ENCODE results near the gene OTULINL.
A peak's percentile ranks its signal among the peaks of the same experiment; 100 is the strongest.

OTULINL gene

GRCh38 chr5:14617441-14617840, 35.8 kb downstream of the OTULINL start:
- Mint-ChIP-seq H3K27ac (ENCODE audit: low read depth) (no peak overlapping the region), H3K4me1 (no peaks in the 10 kb centered on the region), H3K36me3 (ENCODE audit: insufficient read depth) (peaks cover 26% of the 10 kb centered on the region), H3K9me3 (peaks cover 9% of the 10 kb centered on the region), H3K27me3 (no peaks in the 10 kb centered on the region), H3K4me3 (no peak overlapping the region)
- ATAC-seq (replicated peaks; ENCODE audit: extremely low read depth, poor library complexity, severe bottlenecking) (no peak), DNase-seq (ENCODE audit: low spot score in 2 of 2) (no peak)

- no peak overlapping the region for H3K27ac Mint-ChIP-seq (ENCODE audit: low read depth)
- no peak overlapping the region for H3K4me3 Mint-ChIP-seq
- DNase-seq (ENCODE audit: low spot score in 2 of 2) (no peak), ATAC-seq (replicated peaks; ENCODE audit: extremely low read depth, poor library complexity, severe bottlenecking) (no peak)
- no peaks in the 10 kb centered on the region for H3K4me1 Mint-ChIP-seq
- H3K27me3 Mint-ChIP-seq, result no peaks in the 10 kb centered on the region
- H3K9me3 Mint-ChIP-seq, result peaks cover 5% of the 10 kb centered on the region
- no peaks in the 10 kb centered on the region for H3K36me3 Mint-ChIP-seq (ENCODE audit: insufficient read depth)
Measured at GRCh38 chr5:14627270-14627669, 45.7 kb downstream of the OTULINL start.

DNA sequence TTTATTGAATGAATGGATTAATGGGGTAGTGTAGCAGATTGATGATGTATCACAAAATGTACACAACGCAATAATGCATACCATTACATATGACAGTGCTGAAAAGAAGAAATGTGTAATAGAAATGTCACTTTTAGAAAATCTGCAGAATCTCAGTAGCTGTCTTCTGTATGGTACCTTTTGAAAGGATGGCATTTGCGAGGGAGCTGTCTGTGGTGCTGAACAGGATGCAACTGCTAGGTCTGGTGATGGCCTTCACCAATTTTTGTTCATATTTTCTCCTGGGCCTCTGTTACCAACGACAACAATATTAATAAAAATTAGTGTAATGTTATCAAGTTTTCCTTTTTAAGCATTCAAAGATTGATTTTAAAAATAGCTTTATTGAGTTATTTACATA, 46.8 kb downstream of the OTULINL start:
- Mint-ChIP-seq H3K4me1 (no peaks in the 10 kb centered on the region), H3K27ac (ENCODE audit: low read depth) (no peak overlapping the region), H3K9me3 (peaks cover 5% of the 10 kb centered on the region), H3K4me3 (no peak overlapping the region), H3K27me3 (no peaks in the 10 kb centered on the region), H3K36me3 (ENCODE audit: insufficient read depth) (no peaks in the 10 kb centered on the region)
- DNase-seq (ENCODE audit: low spot score in 2 of 2) (peak in 1 of 2 donors; percentile 22), ATAC-seq (replicated peaks; ENCODE audit: extremely low read depth, poor library complexity, severe bottlenecking) (no peak)

- Mint-ChIP-seq H3K9me3 (peaks cover 5% of the 10 kb centered on the region), H3K36me3 (ENCODE audit: insufficient read depth) (no peaks in the 10 kb centered on the region), H3K4me1 (peaks cover 6% of the 10 kb centered on the region), H3K27ac (ENCODE audit: low read depth) (no peak overlapping the region), H3K4me3 (no peak overlapping the region), H3K27me3 (no peaks in the 10 kb centered on the region)
- DNase-seq (ENCODE audit: low spot score in 2 of 2) (no peak), ATAC-seq (replicated peaks; ENCODE audit: extremely low read depth, poor library complexity, severe bottlenecking) (no peak)
Measured at GRCh38 chr5:14630671-14631070, 49.1 kb downstream of the OTULINL start.

DNA sequence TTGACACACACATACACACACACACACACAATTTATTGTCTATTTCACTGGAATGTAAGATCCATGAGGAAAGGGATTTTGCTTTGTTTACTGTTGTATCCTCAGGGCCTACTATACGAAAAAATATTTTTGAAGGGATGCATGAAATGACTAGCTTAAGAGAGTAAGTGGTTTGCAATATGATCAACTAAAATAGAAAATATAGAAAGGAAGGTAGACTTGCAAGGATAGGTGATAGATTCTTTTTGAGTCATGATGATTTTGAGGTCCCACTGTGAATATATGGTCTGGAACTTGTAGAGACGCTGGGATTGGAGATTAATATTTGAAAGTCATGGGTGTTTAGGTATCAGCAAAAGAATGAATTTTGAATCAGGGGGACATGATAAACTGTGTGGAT, 54.1 kb downstream of the OTULINL start:
- H3K27me3 Mint-ChIP-seq, result peaks cover 9% of the 10 kb centered on the region
- peaks cover 7% of the 10 kb centered on the region for H3K4me1 Mint-ChIP-seq
- DNase-seq (ENCODE audit: low spot score in 2 of 2) (no peak), ATAC-seq (replicated peaks; ENCODE audit: extremely low read depth, poor library complexity, severe bottlenecking) (no peak)
- H3K9me3 Mint-ChIP-seq, result no peaks in the 10 kb centered on the region
- H3K4me3 Mint-ChIP-seq, result no peak overlapping the region
- no peak overlapping the region for H3K27ac Mint-ChIP-seq (ENCODE audit: low read depth)
- no peaks in the 10 kb centered on the region for H3K36me3 Mint-ChIP-seq (ENCODE audit: insufficient read depth)

- DNase-seq (ENCODE audit: low spot score in 2 of 2) (no peak), ATAC-seq (replicated peaks; ENCODE audit: extremely low read depth, poor library complexity, severe bottlenecking) (no peak)
- Mint-ChIP-seq H3K27ac (ENCODE audit: low read depth) (no peak overlapping the region), H3K4me3 (no peak overlapping the region), H3K27me3 (peaks cover 38% of the 10 kb centered on the region), H3K9me3 (no peaks in the 10 kb centered on the region), H3K4me1 (peaks cover under 1% of the 10 kb centered on the region), H3K36me3 (ENCODE audit: insufficient read depth) (no peaks in the 10 kb centered on the region)
Measured at GRCh38 chr5:14640765-14641164, 59.2 kb downstream of the OTULINL start.

- H3K36me3 Mint-ChIP-seq (ENCODE audit: insufficient read depth), result no peaks in the 10 kb centered on the region
- peaks cover 55% of the 10 kb centered on the region for H3K27me3 Mint-ChIP-seq
- no peak overlapping the region for H3K4me3 Mint-ChIP-seq
- no peak overlapping the region for H3K27ac Mint-ChIP-seq (ENCODE audit: low read depth)
- peaks cover 5% of the 10 kb centered on the region for H3K4me1 Mint-ChIP-seq
- ATAC-seq (replicated peaks; ENCODE audit: extremely low read depth, poor library complexity, severe bottlenecking) (no peak), DNase-seq (ENCODE audit: low spot score in 2 of 2) (no peak)
- no peaks in the 10 kb centered on the region for H3K9me3 Mint-ChIP-seq
Measured at GRCh38 chr5:14644623-14645237, 63.1 kb downstream of the OTULINL start.

DNA sequence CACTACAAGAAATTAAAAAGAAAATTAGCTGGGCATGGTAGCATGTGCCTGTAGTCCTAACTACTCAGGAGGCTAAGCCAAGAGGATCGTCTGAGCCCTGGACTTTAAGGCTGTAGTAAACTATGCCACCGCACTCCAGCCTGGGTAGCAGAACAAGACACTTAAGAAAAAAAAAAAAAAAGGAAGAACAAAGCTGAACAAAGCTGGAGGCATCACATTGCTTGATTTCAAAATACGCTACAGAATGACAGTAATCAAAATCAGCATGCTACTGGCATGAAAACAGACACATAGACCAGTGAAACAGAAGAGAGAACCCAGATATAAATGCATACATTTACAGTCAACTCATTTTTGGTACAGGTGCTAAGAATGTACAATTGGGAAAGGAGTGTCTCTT, 68.5 kb downstream of the OTULINL start:
- ATAC-seq (replicated peaks; ENCODE audit: extremely low read depth, poor library complexity, severe bottlenecking) (no peak), DNase-seq (ENCODE audit: low spot score in 2 of 2) (no peak)
- peaks cover 24% of the 10 kb centered on the region for H3K27me3 Mint-ChIP-seq
- H3K9me3 Mint-ChIP-seq, result no peaks in the 10 kb centered on the region
- H3K36me3 Mint-ChIP-seq (ENCODE audit: insufficient read depth), result peaks cover under 1% of the 10 kb centered on the region
- no peak overlapping the region for H3K4me3 Mint-ChIP-seq
- peaks cover 5% of the 10 kb centered on the region for H3K4me1 Mint-ChIP-seq
- no peak overlapping the region for H3K27ac Mint-ChIP-seq (ENCODE audit: low read depth)

DNA sequence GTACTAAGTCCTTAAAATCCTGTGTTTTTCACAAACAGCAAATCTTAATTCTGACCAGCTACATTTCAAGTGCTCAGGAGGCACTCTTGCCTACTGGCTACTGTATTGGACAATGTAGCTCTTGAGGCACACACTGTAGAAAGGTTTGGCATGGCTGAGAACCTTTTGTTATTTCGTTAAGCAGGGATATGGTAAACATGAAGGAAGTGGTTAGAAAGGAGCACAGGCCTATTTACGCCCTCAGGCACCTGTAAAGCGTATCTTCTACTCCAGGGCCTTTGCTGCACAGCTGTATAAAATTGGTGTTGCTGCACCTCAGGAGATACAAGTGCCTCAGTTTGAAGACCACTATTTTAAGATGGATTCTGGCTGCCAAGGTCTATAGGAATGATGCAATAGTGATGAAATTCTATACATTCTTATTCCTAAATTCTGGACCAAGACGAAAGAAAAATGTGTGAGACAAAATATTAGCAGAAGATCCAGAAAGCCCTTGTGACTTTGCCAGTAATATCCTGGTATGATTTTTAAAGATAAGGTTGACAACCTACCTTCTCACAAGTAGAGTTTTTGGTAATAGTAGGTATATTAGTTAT, 73.7 kb downstream of the OTULINL start:
- Mint-ChIP-seq H3K27me3 (no peaks in the 10 kb centered on the region), H3K4me1 (peaks cover 5% of the 10 kb centered on the region), H3K36me3 (ENCODE audit: insufficient read depth) (peaks cover 1% of the 10 kb centered on the region), H3K4me3 (no peak overlapping the region), H3K9me3 (no peaks in the 10 kb centered on the region), H3K27ac (ENCODE audit: low read depth) (no peak overlapping the region)
- no peak for ATAC-seq (replicated peaks; ENCODE audit: extremely low read depth, poor library complexity, severe bottlenecking)
- DNase-seq (ENCODE audit: low spot score in 2 of 2), result no peak

DNA sequence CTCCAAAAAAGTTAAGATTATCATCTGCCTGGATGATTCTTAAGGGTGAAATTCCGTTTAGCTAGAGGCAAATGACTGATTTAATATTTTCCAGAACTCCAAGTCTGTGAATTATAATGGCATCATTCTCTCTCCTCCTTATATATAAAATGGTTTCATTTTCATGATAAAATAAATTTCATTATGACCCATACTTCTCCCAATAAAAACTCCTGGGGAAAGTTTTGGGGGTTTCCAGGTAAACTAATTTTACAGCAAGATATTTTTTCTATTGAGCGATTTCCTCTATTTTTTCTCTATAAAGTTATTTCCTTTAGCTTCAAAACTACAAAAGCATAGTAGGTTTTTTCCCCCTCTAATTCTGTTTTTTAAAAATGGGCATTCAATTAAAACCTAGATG, 75.3 kb downstream of the OTULINL start:
- Mint-ChIP-seq H3K27ac (ENCODE audit: low read depth) (no peak overlapping the region), H3K4me3 (no peak overlapping the region), H3K36me3 (ENCODE audit: insufficient read depth) (peaks cover 1% of the 10 kb centered on the region), H3K9me3 (no peaks in the 10 kb centered on the region), H3K27me3 (no peaks in the 10 kb centered on the region), H3K4me1 (peaks cover 17% of the 10 kb centered on the region)
- DNase-seq (ENCODE audit: low spot score in 2 of 2) (no peak), ATAC-seq (replicated peaks; ENCODE audit: extremely low read depth, poor library complexity, severe bottlenecking) (no peak)

GRCh38 chr5:14659821-14660607, 78.4 kb downstream of the OTULINL start:
- DNase-seq (ENCODE audit: low spot score in 2 of 2) (no peak), ATAC-seq (replicated peaks; ENCODE audit: extremely low read depth, poor library complexity, severe bottlenecking) (no peak)
- Mint-ChIP-seq H3K4me1 (peaks cover 38% of the 10 kb centered on the region), H3K27me3 (no peaks in the 10 kb centered on the region), H3K9me3 (no peaks in the 10 kb centered on the region), H3K36me3 (ENCODE audit: insufficient read depth) (peaks cover 8% of the 10 kb centered on the region), H3K27ac (ENCODE audit: low read depth) (no peak overlapping the region), H3K4me3 (no peak overlapping the region)

GRCh38 chr5:14660833-14661232, 79.2 kb downstream of the OTULINL start:
- ATAC-seq (replicated peaks; ENCODE audit: extremely low read depth, poor library complexity, severe bottlenecking), result no peak
- Mint-ChIP-seq H3K36me3 (ENCODE audit: insufficient read depth) (peaks cover 12% of the 10 kb centered on the region), H3K4me1 (peaks cover 41% of the 10 kb centered on the region), H3K27ac (ENCODE audit: low read depth) (peak overlapping the region; percentile 3), H3K9me3 (no peaks in the 10 kb centered on the region), H3K4me3 (no peak overlapping the region), H3K27me3 (no peaks in the 10 kb centered on the region)
- no peak for DNase-seq (ENCODE audit: low spot score in 2 of 2)
